ENCODE data around the gene AFDN.
"Not testable (repeated sequence)": the region's sequence is repeated elsewhere in the genome, so short reads cannot be mapped to it uniquely, and the experiment has no call there.

The AFDN gene

DNA sequence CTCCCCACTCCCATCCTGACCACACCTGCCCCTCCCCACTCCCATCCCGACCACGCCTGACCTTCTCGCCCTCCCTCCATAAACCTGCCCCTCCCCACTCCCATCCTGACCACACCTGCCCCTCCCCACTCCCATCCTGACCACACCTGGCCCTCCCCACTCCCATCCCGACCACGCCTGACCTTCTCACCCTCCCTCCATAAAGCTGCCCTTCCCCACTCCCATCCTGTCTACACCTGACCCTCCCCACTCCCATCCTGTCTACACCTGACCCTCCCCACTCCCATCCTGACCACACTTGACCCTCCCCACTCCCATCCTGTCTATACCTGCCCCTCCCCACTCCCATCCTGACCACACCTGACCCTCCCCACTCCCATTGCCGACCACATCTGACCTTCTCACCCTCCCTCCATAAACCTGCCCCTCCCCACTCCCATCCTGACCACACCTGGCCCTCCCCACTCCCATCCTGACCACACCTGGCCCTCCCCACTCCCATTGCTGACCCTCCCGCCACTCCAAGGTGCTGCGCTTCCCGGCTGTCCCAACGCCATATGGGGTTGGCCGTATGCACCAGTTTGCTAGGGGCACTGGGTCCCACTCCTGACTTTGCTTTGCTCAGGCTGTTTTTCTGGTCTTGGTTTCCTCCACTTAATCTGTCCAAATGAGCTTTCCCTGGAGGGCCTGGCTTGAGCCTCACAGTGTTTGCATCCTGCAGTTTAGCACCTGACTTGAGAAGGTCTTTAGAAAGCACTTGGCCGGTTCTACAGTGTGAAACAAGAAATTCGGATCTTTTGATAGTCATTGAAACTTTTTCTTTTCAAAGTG, 173.7 kb downstream of the AFDN start:
- DNase-seq (ENCODE audit: low read depth) = no peak

DNA sequence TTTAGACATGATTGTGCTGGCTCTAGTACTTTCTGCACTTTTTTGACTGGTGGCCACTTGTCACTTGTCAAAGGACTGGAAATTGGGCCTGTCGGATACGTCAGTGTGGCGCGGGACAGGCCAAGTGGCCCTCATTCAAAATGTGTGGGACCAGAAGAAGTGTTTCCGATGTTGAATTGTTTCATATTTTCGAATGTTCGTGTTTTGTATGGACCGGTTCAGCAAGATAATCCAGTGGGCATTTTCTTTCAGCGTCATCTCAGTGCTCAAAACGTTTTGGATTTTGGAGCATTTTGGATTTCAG, 174.3 kb downstream of the AFDN start:
- no peak for DNase-seq (ENCODE audit: low read depth)

DNA sequence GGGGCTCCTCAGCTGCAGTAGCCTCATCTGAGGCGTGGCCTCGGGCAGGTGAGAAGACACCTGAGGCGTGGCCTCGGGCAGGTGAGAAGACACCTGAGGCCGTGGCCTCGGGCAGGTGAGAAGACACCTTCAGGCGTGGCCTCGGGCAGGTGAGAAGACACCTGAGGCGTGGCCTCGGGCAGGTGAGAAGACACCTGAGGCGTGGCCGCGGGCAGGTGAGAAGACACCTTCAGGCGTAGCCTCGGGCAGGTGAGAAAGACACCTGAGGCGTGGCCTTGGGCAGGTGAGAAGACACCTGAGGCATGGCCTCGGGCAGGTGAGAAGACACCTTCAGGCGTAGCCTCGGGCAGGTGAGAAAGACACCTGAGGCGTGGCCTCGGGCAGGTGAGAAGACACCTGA, 174.8 kb downstream of the AFDN start:
- DNase-seq (ENCODE audit: low read depth) = not testable (repeated sequence)

DNA sequence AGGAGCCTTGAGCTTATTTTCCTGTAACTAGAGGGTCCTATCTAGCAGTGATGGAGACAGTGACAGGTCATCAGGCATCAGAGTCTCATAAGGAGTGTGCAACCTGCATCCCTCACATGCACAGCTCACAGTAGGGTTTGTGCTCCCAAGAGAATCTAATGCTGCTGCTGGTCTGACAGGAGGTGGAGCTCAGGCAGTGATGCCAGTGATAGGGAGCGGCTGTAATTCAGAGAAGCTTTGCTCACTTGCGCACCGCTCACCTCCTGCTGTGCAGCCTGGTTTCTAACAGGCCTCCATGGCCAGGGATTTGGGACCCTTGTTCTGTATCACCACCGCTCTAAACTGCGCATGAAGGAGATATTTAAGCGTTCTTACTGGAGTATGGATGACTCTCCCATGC, 176.1 kb downstream of the AFDN start:
- no peak for DNase-seq (ENCODE audit: low read depth)

DNA sequence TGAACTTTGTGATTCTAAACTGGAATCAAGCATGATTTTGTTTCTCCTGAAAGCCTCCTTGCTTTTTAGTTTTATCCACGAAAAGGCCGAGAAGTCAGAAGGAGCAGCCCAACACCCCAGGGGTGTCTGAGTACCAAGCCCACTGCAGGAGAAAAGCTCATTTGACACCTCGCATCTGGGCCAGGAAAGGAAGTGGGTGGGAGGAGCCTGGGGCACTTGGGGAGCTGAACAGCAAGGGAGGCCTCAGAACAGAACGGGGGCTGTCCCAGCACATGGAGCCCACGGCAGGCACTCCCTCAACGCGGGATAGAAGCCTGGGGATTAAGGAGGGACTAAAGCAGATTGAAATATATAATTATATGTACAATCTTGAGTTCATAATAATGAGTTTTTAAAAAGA, 177.3 kb downstream of the AFDN start:
- no peak for DNase-seq (ENCODE audit: low read depth)

DNA sequence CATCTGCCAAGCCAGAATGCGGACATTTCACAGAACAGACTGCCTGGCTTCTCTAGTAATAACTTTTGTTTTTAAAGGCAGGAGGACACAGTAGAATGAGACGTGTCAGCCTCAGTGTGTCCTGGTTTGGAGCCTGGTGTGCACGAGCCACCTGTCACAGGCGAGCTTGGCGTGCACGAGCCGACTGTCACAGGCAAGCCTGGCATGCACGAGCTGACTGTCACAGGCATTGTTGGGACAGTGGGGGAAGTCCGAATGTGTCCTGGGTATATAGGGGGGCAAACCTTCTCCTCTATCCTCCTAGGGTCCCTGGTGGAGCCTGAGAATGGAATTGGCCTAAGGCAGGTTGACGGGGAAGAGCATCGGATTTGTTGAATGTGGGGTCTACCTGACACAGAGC, 178.2 kb downstream of the AFDN start:
- no peak for DNase-seq (ENCODE audit: low read depth)

DNA sequence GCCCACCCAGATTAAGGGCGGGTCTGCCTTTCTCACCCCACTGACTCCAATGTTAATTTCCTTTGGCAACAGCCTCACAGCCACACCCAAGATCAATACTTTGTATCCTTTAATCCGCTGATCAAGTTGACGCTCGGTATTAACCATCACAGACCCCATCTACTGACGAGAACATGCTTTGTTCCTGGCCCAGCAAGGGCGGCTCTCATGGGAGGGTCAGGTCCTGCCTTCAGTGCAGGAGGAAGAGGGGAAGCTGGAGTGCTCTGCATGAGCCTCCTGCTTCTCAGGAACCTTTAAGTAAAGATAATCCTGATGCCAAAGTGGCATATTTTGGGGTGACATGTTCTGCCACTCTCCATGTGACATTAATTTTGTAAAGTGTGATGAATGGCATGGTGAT, 179.1 kb downstream of the AFDN start:
- DNase-seq (ENCODE audit: low read depth) = no peak

DNA sequence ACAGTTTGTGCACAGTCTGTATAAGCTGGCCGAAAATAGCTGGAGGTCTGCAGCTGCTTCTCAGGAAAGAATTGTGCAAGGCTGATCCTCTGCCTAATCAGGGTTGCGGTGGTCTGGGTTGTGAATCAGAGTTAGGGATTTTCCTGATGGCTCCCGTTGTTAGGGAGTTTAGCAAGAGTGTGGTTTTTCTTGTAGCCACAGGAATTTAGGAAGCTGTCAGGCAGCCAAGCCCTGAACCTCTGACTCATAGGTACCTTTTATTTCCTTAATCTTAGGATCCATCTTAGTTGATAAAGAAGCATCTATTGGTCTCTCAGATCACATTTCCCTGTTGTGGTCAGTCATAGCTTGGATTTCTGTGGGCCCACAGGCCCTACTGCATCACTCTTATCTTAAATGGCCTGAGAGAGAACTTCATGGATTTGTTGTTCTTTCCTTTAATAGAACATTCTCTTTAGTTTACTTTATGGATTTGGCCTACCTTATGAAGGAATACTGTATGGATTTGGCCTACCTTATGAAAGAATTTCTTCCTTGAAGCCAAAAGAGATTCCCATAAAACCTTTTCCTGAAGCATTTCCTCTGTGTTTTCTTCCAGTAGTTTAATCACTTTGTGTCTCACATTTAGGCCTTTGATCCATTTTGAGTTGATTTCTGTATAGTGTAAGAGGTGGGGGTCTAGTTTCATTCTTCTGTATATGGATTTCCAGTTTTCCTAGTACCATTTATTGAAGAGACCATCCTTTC, 181.1 kb downstream of the AFDN start:
- DNase-seq (ENCODE audit: low read depth) = peak; percentile 100

DNA sequence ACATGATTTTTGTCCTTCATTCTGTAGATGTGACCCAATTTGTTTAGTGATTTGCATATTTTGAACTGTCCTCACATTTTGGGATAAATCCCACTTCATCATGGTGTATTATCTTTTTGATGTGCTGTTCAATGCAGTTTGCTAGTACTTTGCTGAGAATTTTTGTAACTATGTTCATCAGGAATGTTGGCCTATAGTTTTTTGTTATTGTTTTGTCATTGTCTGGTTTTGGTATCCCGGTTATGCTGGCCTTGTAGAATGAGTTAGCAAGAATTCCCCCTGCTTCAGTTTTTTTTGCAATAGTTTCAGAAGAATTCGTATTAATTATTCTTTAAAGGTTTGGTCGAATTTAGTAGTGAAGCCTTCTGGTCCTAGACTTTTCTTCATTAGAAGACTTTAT, 182.6 kb downstream of the AFDN start:
- DNase-seq (ENCODE audit: low read depth) = no peak

DNA sequence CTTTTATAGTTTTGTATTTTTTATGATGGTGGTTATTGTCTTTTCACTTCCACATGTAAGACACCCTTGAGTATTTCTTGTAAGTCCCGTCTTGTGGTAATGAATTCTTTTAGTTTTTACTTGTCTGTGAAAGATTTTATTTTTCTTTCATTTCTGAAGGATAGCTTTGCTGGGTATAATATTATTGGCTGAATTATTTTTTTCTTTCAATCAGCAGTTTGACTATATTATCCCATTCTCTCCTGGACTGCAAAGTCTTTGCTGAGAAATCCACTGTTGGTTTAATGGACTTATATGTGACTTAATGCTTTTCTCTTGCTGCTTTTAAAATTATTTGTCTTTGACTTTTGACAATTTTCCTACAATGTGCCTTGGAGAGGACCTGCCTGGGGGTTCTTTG, 184.6 kb downstream of the AFDN start:
- DNase-seq (ENCODE audit: low read depth) = no peak

DNA sequence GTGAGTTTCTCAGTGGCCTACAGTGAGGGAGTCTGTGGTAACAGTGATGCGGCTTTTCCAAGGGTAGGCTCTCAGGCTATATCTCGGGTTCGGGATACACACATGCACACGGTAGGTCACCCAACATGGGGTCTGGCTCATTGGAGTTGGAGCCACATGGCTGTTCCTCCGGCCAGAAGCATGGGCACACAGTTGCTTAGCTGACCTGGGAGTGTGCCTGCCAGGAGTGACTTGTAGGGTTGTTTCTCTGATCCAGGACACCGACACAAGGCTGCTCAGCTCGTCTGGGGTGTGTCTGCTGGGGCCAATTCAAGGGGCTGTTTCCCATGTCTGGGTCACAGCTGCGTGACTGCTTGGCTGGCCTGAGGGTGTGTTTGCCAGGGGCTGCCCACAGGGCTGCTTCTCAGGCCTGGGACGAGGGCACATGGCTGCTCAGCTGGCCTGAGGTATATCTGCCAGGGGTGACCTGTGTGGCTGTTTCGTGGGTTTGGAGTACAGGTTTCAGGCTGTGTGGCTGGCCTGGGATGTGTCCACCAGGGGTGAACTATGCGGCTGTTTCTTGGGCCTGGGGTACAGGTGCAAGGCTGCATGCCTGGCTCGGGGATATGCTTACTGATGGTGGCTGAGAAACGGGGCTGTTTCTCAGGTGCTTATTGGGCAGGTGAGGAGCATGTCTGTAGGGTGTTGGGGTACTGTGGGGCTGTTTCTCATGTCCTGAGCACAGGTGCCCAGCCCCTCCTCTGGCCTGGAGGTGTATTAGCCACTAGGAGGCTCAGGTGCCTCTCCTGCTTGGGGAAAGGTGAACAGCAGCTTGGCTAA, 185.9 kb downstream of the AFDN start:
- DNase-seq (ENCODE audit: low read depth) = no peak

DNA sequence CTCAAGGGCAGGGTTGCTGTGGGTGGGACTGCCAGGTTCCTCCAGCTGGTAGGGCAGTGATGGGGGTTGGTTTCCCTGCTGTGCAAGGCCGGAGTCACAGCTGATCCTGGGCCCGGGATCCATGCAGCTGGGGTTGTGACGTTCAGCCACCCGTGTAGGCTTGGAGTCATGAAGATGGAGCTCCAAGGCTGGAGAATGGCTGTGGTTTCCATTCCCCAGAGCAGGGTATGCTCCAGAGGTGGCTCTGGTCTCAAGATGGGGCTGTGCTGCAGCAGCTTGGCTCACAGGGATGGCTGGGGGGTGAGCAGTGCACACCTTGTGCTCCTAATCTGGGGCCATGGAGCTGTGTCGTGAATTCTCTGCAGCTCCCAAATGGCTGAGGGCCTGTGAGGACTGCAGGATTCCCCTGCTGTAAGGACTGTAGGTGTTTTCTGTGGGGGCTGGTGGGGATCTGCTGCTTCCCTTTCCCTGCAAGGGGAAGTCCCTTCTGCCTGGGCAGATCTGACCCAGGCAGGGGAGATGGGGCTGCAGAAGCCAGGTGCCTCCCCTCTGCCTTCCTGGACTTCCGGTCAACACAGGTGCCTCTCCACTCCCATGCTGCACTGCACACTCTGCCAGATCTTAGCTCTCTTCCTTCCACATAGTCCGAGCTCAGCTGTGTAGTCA, 186.7 kb downstream of the AFDN start:
- no peak for DNase-seq (ENCODE audit: low read depth)

DNA sequence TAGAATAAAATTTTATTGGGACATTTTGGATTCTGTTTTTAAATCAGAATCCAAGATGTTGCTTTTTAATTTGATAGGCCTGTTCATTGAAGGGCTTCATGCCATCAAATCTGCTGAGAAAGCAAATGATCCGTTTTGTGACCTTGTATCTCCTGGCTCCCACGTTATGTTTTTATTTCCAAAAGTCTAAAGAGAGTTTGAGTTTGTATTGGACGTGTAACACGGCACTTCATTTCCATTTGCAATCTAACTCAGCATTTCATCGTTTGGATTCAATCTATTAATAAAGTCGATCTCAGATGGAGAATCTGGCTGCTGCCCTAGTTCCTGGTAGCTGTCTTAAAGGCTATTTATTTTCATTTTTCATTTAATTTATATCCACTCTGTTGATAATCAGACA, 187.7 kb downstream of the AFDN start:
- no peak for DNase-seq (ENCODE audit: low read depth)

DNA sequence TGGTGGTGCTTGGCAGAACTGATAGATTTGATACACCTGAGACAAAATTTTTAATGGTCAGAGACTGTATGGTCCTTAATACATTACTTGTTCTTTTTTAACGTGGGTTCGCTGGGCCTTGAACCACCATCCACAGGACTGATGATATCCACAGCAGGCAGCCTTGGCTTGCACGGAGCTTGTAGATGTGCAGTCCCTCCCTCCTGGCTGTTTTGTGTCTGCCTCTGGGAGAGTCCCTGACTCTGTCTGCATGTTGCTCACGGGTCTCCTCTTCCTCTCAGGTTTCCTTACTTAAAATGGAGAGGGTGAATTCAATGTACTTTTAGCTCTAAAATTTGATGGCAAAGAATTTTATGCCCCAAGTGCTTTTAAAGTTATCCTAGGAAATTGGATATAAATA, 188.3 kb downstream of the AFDN start:
- no peak for DNase-seq (ENCODE audit: low read depth)

DNA sequence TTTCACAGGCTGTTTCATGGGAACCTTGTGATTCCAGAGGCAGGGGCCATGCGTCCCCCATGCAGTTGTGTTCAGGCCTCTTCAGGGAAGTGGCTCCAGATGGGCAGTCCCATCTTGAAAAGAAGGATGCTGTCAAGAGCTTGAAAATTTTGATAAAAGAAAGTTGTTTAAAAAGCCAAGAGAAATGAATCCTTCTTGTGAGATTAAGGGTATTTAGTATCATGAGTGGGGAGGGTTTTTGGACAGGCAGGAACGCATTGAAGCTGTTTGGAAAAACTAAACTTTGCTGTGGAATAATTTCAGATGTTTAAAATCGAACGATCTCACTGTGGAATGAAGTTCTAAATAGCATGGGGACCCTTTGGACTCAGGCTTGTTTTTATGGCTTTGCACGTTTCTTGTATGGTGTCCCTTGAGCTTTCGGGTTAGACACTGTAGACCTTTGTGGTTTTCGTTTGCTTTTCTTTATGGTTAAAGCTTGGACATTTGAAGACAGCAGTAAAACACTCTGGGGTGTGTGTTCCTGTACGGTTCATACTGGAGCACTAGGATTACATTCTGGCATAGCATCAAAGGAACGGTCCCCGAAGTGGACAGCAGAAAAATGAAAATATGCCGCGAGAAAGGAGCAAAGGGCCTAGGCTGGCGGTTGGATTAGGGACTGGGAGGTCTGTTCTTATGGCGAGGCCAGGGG, 188.9 kb downstream of the AFDN start:
- DNase-seq (ENCODE audit: low read depth) = no peak

DNA sequence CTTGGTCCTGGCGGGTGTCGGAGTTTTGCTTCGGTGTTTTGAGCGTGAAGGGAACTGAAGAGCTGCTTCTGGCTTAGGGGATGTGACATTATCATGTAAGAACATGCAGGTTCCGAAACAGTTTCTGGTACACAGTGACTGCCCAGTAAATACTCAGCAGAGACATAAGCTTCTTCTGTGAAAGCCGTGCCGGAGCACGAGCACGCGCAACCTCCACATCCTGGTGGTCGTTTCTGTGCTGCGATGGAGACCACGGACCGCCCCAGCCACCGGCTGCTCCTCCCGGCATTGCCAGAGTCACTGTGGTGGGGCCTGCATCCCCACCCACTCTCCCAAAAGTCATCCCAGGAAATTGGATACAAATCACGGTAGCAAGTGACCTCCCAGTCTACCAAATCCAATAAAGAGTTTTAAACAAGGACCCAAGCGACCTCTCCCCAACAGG, 189.5 kb downstream of the AFDN start:
- no peak for DNase-seq (ENCODE audit: low read depth)

DNA sequence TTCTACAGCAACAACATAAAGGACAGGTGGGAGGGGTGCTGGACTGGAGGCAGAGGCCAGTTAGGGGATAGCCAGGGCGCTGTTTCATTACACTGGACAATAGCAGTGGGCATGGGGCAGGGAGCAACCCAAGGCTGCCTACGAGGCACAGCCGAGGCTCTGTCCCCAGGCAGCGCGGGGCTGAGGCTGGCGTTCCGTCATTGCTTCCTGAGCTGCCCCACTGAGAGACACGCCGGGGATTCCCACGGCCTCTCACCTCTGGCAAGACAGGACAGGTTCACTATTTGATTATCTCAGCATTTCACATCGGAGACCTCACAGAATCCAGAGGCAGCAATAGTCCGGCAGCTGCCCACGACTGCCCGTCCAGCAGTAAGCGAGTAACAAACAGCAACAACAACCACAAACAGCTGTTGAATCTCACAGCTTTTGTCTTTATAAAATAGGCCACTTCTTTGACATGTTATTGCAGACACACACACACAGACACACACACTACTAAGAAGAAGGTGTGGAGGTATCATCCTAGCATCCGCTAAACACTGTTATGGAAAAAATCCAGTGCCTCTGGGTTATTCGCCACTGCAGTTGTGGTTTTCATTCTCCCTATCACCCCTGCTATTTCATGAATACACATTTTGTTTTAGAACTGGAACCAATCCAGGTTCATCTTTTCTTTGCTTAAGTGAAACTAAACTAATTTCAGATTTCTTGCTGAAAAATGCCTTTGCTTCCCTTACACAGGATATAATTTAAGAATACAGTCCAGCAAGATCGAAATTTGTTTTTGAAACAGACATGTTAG, 190.2 kb downstream of the AFDN start:
- DNase-seq (ENCODE audit: low read depth) = no peak

DNA sequence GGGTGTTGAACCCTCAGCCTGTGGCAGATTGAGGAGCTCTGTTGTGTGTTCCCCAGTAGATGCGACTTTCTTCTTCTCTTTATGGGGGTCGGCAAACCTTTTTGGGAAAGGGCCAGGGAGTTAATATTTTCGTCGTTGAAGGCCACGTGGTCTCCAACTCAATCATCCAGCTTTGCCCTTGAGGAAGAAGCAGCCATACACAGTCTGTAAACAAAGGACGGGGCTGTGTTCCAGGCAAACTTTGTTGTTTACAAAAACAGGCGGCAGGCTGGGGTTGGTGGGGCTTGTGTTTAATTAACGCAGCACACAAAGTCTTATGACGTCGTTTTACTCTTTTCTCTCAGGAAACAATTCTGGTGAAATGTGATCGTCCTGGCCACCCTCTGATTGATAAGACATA, 190.9 kb downstream of the AFDN start:
- DNase-seq (ENCODE audit: low read depth) = no peak

DNA sequence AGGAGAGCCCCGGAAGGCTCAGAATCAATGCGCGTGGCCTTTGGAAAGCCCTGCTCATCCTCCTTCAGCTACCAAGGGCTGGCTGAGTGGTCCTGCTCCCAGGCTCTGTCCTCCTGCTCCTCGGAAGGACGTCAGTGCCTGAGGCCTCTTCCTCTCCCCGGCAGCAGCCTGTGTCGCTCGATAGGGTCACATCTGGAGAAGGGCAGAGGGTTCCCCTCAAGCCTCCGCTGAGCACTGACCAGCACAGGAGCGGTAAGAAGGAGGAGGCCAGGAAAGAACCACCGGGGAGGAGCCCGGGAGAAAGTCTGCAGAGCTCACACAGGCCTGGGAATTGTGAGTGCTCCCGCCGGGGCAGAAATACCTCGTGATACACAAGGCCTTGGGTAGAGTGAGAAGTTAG, 192.0 kb downstream of the AFDN start:
- no peak for DNase-seq (ENCODE audit: low read depth)

DNA sequence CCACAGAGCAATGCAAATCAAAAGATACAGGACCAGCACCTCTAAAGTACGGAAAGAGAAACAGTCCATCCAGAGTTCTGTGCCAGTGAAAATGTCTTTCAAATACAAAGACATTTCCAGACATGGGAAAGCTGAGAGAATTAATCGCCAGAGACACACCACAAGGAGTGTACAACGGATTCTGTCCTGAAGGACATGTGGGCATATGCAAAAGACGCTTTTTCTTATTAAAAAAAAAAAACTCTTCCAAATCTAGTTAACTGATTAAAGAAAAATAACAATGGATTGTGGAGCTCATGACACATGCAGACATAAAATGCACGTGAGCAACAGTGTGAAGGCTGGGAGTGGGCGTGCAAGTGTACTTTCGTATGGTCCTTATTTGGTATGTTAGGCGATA, 193.5 kb downstream of the AFDN start:
- no peak for DNase-seq (ENCODE audit: low read depth)

DNA sequence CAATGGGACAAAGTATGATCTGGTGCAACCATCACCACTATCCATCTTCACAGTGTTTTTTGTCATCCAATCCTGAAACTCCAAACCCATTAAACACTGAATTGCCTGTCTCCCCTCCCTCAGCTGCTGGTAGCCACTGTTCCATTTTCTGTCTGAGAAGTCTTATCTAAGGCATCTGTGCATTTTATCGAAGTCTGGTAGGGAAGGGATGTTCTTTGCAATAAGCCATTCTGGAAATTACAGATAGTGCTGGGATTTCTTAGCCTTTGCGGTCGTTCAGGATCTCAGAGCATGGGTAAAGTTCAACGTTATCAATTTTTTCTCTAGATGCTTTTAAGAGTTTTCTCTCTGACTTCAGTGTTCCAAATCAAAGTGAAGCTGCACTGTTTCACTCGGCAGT, 194.9 kb downstream of the AFDN start:
- DNase-seq (ENCODE audit: low read depth) = peak; percentile 28
